HG03159 (cell line): ENCODE data around the gene CDCA4.
"Not testable (repeated sequence)": the region's sequence is repeated elsewhere in the genome, so short reads cannot be mapped to it uniquely, and the experiment has no call there.

Experiments used
- ATAC-seq: cut with Tn5 transposase; IDR thresholded peaks from one replicate; pipeline ENCODE4 v1.9.1; 2021; ENCODE audit warnings: mild to moderate bottlenecking, moderate library complexity; ENCODE audit not compliant: unreplicated experiment

Gene CDCA4

GRCh38 chr14:105034315-105035039 lies 13.6 kb upstream of the CDCA4 start:
- ATAC-seq = no peak

DNA sequence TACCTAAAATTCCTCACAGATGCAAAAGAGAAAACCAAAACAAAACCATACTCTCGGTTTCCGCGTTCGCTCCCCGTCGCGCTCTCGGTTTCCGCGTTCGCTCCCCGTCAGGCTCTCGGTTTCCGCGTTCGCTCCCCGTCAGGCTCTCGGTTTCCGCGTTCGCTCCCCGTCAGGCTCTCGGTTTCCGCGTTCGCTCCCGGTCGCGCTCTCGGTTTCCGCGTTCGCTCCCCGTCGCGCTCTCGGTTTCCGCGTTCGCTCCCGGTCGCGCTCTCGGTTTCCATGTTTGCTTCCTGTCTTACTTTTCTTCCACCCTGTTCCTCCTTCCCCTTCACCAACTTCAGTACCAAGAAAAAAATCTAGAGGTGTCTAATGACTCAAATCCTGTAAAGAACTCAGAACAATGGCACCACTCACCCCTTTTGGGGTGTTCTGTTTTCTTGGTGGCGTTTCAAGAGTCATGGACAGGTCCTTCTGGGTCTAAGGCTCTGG lies 12.6 kb upstream of the CDCA4 start:
- ATAC-seq = not testable (repeated sequence)

DNA sequence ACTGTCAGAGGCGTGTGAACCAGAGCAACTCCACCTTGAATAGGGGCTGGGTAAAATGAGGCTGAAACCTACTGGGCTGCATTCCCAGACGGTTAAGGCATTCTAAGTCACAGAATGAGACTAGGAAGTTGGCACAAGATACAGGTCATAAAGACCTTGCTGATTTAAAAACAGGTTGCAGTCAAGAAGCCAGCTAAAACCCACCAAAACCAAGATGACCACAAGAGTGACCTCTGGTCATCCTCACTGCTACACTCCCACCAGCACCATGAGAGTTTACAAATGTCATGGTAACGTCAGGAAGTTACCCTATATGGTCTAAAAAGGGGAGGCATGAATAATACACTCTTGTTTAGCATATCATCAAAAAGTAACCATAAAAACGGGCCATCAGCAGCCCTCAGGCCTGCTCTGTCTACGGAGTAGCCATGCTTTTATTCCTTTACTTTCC lies 11.6 kb upstream of the CDCA4 start:
- ATAC-seq = not testable (repeated sequence)

DNA sequence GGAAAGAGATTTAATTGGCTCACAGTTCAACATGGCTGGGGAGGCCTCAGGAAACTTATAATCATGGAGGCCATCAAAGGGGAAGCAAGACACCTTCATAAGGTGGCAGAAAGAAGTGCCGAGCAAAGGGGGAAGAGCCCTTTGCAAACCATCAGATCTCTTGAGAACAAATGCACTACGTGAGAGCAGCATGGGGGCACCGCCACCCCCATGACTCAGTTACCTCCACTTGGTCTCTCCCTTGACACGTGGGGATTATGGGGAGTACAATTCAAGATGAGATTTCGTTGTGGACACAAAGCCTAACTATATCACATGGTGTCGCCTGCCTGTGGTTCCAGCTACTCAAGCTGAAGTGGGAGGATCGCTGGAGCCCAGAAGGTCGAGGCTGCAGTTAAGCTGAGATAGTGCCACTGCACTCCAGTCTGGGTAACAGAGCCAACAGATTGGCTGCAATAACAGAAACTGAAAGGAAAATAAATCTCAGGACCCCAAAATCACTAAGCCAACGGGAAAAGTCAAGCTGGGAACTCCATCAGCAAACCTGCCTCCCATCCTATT lies 10.0 kb upstream of the CDCA4 start:
- ATAC-seq = no peak

DNA sequence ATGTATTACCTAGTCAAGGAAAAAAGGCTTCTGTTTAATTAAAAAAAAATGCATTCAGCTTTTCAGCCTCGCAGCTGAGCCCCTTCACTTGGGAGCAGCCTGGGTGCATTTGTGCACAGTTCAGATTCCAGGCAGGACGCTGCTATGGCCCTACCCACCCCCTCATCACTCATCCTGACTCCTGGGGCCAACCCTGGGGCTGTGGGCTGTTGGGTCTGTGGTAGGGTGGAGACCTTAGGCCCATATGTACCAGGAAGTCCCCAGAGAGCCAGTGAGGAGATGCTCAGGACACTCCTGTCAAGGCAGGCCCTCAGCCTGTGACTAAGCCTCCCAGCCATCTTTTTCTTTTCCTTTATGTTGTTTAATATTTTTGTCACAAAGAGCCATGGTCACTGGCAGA lies 9.3 kb upstream of the CDCA4 start:
- no peak for ATAC-seq

GRCh38 chr14:105029402-105029801 lies 8.5 kb upstream of the CDCA4 start:
- ATAC-seq = no peak

- no peak for ATAC-seq
These were observed 7.5 kb upstream of the CDCA4 start for GRCh38 chr14:105028251-105028927.

DNA sequence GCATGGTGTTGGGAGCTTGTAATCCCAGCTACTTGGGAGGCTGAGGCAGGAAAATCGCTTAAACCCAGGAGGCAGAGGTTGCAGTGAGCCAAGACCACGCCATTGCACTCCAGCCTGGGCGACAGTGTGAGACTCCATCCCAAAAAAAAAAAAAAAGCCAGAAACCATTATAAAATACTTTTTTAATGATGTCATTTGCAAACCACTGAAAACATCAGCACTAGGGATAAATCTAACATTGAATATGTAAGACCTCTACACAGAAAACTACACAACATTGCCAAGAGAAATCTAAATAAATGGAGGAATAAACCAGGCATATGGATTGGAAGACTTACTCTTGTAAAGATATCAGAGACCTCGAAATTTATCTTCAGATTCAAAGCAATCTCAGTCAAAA lies 6.8 kb upstream of the CDCA4 start:
- not testable (repeated sequence) for ATAC-seq

GRCh38 chr14:105026802-105027563 lies 6.1 kb upstream of the CDCA4 start:
- ATAC-seq = no peak

- ATAC-seq = no peak
These were observed 5.3 kb upstream of the CDCA4 start for GRCh38 chr14:105026033-105026785.

- no peak for ATAC-seq
These were observed 4.5 kb upstream of the CDCA4 start for GRCh38 chr14:105025429-105025828.

GRCh38 chr14:105023791-105024480 lies 3.1 kb upstream of the CDCA4 start:
- no peak for ATAC-seq

DNA sequence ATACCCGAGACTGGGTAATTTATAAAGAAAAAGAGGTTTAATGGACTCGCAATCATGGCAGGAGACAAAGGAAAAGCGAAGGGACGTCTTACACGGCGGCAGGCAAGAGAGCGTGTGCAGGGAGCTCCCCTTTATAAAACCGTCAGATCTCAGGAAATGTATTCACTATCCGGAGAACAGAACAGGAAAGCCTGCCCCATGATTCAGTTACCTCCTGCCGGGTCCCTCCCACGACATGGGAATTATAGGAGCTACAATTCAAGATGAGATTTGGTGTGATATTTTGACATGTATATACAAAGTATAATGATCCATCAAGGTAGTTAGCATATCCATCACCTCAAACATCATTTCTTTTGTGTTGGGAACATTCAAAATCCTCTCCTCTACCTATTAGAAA lies 2.3 kb upstream of the CDCA4 start:
- ATAC-seq = no peak

- ATAC-seq = no peak
These were observed 1.4 kb upstream of the CDCA4 start for GRCh38 chr14:105022276-105022670.

- ATAC-seq = no peak
These were observed 883 bp upstream of the CDCA4 start for GRCh38 chr14:105021656-105022275.

DNA sequence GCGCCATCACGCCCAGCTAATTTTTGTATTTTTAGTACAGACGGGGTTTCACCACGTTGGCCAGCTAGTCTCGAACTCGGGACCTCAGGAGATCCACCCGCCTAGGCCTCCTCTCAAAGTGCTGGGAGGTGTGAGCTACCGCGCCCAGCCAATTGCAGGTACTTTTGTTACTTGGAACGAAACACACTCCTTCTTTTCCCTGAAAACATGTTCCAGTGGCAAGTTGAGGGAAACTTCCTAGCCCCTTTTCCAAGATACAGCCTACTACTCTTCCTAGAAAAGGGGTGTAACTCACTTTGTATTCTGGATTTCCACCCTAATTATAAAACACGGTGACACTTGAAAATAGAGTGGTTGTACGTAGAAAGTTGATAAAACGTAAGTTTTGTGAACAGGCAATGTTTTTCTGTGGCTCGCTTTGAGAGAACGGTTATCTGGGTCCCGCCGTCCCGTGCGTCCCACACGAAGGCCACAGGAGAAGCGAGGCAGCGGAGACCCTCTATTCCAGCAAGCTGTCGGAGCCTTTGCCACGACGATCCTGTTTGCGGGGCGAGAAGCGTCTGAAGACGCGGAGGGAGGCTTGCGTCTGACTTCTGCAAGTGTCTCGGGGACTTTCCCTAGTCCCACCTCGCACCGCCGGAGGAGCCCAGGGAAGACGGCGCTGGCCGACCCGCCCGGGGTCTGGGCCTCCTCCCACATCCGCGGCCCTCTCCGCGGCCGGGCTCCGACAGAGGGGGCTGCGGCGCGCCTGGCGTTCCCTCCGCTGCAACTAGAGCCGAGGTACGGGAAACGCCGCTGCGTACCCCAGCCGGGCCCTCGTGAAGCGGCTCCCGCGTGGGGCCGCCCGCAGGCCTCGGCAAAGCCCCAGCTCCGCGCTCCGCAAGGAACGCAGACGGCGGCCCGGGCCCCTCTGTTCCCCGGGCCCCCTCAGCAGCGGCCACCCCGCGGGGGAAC lies 745 bp downstream of the CDCA4 start:
- ATAC-seq = peak; percentile 33

GRCh38 chr14:105018414-105018813 lies 2.5 kb downstream of the CDCA4 start:
- no peak for ATAC-seq

GRCh38 chr14:105015905-105016304 lies 5.0 kb downstream of the CDCA4 start:
- ATAC-seq = no peak
